NCI-H2171 treated with DMSO at 0.1 percent for 48 hours (cell line): ENCODE results near the gene MGAT5.

Source experiments
- DNase-seq: peaks from one replicate; lab custom pipeline; 2025; lab: John Stamatoyannopoulos, UW

MGAT5 gene

GRCh38 chr2:134253804-134254203 lies at the start of gene MGAT5:
Gene MGAT5 (plus strand): TSS chr2:134254072. CDS start chr2:134254404, 332 bp downstream.
- DNase-seq = peak; percentile 89

- DNase-seq = no peak
These were observed 48.8 kb upstream of the MGAT5 start for GRCh38 chr2:134205087-134205486.

DNA sequence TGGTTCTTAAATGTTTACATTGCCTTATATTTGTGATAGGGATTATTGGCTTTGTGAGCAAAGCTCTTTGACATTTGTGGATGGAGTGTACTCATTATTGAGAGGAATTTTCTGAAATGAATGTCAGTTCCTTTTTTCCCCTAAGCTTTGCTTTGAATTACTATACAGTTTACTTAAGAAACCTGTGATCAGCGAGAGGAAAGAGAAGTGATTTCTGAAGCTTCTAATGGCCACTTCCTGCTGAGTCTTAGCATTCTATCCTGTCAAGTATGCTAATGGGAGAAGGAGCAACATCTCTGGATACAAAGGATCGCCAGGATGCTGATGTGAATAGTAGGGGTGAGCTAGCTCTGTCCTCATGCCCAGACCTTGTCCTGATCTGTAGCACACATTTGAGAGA lies 47.8 kb upstream of the MGAT5 start:
- DNase-seq = no peak

DNA sequence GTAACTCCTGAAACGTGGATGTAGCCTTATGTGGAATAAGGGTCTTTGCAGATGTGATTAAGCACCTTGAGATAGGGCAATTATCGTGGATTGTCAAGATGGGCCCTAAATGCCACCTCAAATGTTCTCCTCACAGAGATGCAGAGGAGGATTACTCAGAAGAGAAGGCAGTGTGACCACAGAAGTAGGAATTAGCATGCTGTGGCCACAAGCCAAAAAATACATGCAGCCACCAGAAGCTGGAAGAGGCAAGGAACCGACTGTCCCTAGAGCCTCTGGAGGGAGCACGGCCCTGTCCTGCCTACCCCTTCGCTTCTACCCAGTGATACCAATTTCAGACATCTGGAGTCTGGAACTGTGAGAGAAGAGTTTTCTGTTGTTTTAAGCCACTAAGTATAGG lies 47.3 kb upstream of the MGAT5 start:
- DNase-seq = no peak

- no peak for DNase-seq
These were observed 46.2 kb upstream of the MGAT5 start for GRCh38 chr2:134207589-134208209.

DNA sequence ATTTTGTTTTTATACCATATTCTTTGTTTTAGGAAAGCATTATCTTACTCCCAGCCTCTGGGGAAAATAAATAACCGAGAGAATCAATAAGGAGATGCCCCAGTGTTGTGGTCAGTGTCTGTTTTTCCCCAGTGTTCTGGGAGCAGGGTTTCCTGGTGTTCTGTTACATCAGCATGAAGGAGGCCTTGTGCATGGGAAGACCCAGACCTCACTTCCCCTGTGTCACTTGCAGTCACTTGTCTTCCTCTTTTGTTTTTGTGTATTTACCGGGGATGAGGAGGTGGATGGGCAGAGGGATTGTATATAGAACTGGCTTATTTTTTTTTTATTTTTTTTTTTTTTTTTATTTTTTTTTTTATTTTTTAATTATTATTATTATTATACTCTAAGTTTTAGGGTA lies 45.0 kb upstream of the MGAT5 start:
- DNase-seq = no peak

GRCh38 chr2:134212746-134213145 lies 41.1 kb upstream of the MGAT5 start:
- peak; percentile 15 for DNase-seq

GRCh38 chr2:134216152-134216829 lies 37.6 kb upstream of the MGAT5 start:
- DNase-seq = no peak

- no peak for DNase-seq
These were observed 36.5 kb upstream of the MGAT5 start for GRCh38 chr2:134217351-134217750.

GRCh38 chr2:134217924-134218323 lies 35.9 kb upstream of the MGAT5 start:
- no peak for DNase-seq

DNA sequence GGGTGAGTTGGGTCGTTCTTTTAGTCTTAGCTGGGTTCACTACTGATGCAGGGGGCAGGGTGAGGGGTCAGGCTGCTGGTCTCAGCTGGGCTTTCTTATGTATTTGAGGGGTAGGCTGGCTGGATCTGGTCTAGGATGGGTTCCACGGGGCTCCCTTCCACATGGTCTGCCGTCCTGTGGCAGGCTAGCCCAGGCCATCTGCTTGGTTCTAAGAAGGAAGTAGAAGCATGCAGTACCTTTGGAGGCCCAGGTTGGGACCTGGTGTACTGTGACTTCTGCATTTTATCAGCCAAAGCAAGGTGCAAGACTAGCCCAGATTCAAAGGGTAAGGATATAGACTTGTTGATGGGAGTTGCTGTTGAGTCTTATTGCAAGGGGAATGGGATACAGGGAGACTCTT lies 35.5 kb upstream of the MGAT5 start:
- DNase-seq = no peak

- no peak for DNase-seq
These were observed 34.8 kb upstream of the MGAT5 start for GRCh38 chr2:134218930-134219658.

GRCh38 chr2:134220344-134220974 lies 33.4 kb upstream of the MGAT5 start:
- no peak for DNase-seq

DNA sequence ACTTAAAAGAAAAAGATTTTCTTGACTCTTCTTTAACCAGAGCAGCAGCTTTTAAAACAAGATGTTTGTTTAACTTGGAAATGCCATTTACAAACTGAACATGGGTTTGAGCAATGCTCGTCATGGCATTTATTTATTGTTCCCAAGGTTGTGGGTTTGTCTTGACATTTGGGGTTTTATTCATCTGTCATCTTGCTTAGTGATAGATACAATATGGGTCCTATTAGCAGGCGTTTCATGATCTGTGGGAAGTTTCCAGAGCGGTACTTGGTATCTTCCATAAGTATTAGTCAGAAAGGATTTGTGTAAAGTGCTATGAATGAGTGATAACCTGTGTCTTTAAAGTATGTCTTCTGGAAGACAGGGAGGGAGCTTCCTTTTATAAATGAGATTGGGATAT lies 29.9 kb upstream of the MGAT5 start:
- no peak for DNase-seq

DNA sequence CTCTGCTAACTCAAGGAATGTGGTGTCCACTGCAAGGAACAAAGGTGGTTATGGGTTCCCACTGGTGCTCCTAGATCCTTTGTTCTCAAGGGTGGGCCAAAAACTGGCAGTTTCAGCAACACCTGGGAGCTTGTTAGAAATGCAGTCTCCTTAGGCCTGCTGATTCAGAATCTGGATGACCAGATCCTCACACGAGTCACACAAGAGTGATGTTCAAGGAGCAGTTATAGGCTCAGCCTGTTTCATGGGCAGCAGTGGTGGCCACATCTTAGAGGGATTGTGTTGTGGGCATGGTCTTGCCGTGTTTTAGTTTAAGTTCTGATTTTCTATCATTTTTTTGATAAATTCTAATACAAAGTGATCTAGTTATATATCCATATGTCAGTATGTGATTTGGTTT lies 28.7 kb upstream of the MGAT5 start:
- no peak for DNase-seq

- no peak for DNase-seq
These were observed 28.0 kb upstream of the MGAT5 start for GRCh38 chr2:134225841-134226240.

- DNase-seq = no peak
These were observed 27.3 kb upstream of the MGAT5 start for GRCh38 chr2:134226601-134227000.

DNA sequence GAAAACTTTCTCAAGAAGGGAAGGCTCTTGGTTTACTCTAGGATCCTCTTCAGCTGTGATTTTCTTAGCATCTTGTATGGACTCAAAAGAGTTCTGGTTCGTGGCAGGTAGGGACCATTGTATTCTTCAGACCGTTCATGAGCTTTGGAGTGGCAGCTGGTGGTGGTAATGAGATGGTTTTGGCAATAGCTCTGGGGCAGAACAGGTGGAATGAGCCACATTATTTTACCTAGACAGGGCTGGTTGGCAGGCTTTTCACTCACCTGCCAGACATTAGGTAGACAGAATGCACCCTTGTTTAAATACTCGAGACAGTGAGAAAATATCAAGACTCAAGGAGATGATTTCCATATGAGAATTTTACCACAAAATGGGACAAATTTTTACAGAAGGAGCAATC lies 26.2 kb upstream of the MGAT5 start:
- peak; percentile 71 for DNase-seq

DNA sequence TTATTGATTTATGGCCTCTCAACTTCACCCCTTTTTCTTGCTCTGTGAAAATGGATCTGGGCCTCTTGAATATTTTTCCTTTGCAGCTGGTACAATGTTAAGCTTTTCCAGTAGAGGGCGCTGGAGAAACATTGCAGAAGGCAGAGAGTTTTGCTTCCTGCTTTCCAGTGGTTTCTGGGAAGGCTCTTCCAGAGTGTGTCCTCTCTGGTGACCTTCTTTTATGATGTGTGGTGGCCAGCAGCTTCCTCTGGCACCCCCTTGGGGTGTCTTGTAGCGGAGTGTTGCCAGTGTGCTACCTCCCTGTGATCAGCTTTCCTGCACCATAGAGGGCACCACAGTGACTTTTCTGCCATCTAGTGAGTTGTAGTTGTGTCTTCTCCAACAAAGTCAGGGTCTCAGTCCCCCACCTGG lies 25.4 kb upstream of the MGAT5 start:
- DNase-seq = no peak

DNA sequence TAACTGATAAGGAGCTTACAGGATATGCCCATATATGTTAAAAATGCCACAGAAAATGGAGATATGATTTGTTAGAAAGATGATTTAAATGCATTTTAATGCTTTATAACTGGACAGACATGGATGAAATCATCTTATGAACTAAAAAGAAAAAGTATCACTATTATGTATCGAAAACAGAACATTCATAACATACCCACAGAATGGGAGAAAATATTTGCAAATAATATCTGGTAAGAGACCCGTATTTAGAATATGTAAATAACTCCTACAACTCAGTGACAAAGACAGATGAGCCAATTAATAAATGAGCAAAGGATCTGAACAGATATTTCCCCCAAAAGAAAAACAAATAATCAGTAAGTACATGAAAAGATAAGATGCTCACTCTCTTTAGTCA lies 24.3 kb upstream of the MGAT5 start:
- DNase-seq = no peak

- DNase-seq = no peak
These were observed 23.0 kb upstream of the MGAT5 start for GRCh38 chr2:134230885-134231284.

- DNase-seq = no peak
These were observed 22.4 kb upstream of the MGAT5 start for GRCh38 chr2:134231301-134231964.
